Measurements from ENCODE around the gene C20orf202.

The C20orf202 gene

GRCh38 chr20:1184638-1185315 lies 18.5 kb upstream of the C20orf202 start, which contains the start of gene TMEM74B:
Gene TMEM74B, minus strand, starts transcription at chr20:1184981. Its CDS starts 1,180 bp downstream, at chr20:1183801.
- DNase-seq, result no peak

GRCh38 chr20:1185316-1185741 lies 17.9 kb upstream of the C20orf202 start:
- DNase-seq, result no peak

- peak; percentile 49 for DNase-seq
These were observed 17.4 kb upstream of the C20orf202 start for GRCh38 chr20:1185790-1186334.

GRCh38 chr20:1186367-1186991 lies 16.8 kb upstream of the C20orf202 start:
- DNase-seq, result no peak

GRCh38 chr20:1187605-1188171 lies 15.6 kb upstream of the C20orf202 start:
- DNase-seq, result no peak

GRCh38 chr20:1188347-1188746 lies 14.9 kb upstream of the C20orf202 start:
- DNase-seq, result no peak

- DNase-seq, result no peak
These were observed 13.4 kb upstream of the C20orf202 start for GRCh38 chr20:1189827-1190226.

DNA sequence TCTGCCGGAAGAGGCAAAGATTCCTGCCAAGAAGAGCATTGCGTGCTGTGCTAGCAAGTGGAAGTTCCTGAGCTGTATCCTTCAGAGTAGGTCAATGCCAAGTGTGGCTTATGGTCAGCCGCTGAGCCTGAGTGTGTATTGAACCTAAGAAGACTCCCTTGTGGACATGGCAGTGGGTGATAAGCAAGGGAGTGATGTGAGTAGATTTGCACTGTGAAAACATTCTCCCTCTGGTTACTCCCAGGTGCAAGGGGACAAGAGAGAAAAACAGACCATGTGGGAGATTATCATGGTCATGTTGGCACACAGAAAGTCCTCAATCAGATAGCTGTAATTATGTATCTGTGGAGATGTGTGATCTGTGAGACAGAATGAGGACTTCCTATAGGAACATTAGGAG lies 12.4 kb upstream of the C20orf202 start:
- DNase-seq, result no peak

DNA sequence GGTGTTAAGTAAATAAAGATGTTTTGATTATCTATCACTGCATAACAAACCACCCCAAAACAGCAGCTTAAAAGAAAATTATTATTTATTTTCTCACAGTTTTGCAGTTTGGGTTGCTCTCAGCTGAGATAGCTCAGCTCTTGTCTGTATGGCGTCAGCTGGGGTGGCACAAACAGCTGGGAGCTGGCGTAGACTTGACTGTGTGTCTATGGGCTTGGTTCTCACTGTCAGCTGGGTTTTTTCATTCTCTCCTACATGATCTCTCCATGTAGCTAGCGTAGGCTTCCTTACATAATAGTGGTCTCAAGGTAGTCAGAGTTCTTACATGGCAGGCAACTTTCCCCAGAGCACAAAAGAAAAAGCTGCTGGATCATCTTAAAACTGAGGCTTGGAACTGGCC lies 12.0 kb upstream of the C20orf202 start:
- DNase-seq, result no peak

DNA sequence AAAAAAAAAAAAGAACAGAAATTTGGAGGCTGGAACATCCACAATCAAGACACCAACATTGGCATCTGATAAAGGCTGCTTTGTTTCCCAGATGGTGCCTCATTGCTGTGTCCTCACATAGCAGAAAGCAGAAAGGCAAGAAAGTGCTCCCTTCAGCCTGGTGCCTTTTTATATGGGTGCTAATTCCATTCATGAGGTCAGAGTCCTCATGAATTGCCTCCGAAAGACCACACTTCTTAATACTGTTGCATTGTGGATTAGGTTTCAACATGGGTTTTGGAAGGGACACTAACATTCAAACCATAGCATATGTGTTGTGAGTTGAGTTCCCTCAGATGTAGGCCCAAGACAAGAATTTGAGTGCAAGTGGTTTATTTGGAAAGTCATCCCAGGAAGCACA lies 8.0 kb upstream of the C20orf202 start:
- DNase-seq, result no peak

GRCh38 chr20:1196634-1197033 lies 6.6 kb upstream of the C20orf202 start:
- DNase-seq, result no peak

DNA sequence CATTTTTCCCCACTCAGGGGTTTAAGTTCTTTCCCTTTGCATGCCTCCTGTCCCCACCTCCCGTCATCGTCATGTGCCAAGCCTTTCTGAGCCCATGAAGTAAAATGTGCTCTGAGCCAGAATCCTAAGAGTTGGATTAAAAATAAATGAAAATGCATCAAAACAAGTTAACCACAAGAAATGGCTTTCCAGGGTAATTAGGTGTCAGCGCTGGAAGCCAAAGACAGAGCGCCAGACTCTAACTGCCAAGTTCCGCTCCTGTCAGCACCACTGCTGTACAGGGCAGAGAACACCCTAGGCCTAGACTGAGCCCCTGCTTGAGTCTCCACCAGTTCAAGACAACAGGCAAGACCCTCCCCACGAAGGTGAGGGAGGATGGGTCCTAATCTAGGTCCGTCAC lies 5.5 kb upstream of the C20orf202 start:
- DNase-seq, result no peak

DNA sequence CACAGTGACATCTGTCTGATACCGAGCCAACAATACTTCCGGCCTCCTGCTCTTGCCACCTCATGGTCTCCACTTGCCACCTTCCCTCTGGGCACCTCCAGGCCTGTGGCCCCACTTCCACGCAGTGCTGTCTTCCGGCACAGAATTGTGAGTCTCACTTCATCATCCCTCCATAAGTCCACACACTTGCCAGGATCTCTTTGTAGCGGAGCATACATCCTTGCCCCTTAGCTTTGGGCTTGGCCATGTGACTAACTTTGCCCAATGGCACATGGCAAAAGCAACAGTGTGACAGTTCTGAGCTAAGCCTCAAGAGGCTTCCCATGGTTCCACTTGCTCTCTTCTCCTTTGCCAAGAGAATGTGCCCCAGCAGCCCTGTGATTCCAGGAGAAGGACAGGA lies 4.5 kb upstream of the C20orf202 start:
- DNase-seq, result no peak

GRCh38 chr20:1199212-1199873 lies 3.9 kb upstream of the C20orf202 start:
- no peak for DNase-seq

GRCh38 chr20:1199964-1200363 lies 3.3 kb upstream of the C20orf202 start:
- no peak for DNase-seq

DNA sequence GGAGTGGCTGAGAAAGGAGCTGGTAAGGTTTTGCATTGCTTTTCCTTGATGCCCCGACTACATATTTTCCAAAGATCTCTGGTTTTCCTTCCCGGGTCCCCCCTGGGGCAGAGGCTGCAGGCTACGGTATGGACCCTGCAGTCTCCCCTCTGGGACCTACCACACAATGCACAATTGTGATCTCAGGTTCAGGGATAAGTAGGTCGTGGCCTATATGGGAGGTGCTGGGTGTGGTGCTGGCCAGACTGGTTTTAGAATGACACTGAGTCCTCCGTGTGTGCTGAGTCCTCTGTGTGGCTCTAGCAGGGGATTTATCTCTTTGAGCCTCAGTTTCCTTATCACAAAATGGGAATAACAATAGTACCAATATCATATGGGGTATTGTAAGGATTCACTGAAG lies 376 bp downstream of the C20orf202 start:
- no peak for DNase-seq

DNA sequence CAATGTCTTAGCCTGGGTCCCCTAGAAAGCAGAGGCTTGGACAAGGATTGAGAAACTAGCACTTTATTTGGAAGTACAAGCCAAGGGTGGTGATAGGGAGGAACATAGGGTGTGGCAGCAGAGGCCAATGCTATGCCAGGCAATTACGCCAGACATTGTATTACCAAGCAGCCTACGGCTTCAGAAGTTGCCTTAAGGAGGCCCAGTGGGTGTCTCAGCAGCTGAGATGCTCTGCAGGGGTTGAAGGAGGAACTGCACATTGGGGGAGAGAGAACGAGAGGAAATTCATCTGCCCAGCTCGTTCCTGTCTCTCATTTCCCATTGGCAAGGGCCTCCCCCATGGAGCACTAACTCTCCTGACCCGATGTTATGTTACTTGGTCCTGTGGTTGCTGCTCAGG lies 859 bp downstream of the C20orf202 start:
- no peak for DNase-seq

DNA sequence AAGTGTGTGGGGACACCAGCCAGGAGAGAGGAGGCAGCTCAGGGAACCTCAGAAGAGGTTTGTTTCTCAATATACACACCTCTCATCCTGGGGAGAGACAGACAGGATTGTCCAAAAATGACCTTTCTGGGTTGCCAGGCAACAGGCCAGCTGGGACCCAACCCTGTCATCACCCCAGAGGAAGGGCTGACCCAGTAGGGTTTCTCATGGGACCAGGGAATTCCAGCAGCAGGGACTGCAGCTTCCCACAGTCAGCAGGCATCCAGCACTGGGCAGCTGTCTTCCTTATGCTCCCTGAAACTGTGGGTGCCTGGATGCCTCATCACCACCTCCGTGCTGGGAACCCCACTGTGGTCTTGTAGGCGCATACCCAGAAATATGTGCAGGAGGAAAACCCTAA lies 1.3 kb downstream of the C20orf202 start:
- no peak for DNase-seq

DNA sequence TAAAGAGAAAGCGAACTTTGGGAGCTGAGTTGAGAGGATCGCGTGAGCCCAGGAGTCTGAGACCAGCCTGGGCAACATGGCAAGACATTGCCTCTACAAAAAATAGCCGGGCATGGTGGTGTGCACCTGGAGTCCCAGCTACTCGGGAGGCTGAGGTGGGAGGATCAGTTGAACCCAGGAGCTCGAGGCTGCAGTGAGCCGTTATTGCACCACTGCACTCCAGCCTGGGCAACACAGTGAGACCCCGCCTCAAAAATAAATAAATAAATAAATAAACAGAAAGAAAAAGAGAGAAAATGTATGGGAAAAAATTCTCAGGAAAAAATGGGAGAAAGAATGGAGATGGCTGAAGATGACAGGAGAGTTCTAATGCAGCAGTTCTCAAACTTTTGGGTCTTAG lies 2.5 kb downstream of the C20orf202 start:
- DNase-seq, result no peak

GRCh38 chr20:1206366-1207148 lies 3.3 kb downstream of the C20orf202 start:
- no peak for DNase-seq

DNA sequence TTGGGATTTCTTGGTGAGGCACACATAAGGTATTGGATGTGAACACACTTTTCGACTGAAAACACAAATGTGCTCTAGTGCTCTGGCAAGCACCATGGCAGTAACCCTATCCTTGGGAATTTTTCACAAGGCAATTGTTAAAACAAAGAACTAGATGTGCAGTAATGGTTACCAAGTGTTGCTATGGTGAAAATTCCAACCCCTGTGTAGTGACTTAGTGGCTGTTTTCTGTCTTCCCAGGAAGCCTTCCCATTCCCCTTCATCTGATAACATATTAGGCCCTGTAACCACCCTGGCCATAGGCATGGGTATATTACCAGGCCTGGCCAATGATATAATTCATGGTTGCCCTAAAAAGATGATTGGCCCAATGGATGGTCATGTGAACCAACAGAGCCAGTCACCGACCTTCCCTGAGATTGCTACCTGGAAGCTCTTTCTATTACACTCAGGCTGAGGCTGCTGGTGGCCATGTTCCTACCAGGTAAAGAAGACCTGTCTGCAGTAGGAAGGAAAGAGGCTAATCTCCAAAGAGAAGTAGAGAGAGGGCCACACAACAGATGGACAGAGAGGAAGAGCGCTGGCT lies 4.1 kb downstream of the C20orf202 start:
- DNase-seq, result no peak
